Esophagus muscularis mucosa (tissue), 4 donors: ENCODE measurements around the gene DSTN. TPM values are rescaled to one million over a fixed set of nuclear protein-coding genes. Genes with fewer than 3 reads are reported as not detected.

ENCODE experiments used
- DNase-seq: peaks from one replicate; pipeline ENCODE4 v3.0.0-alpha.2; 2017; ENCODE audit errors: extremely low spot score
- H3K27ac ChIP-seq, 4 donors: fragments of 200-600 bp; sonication (generic); replicated peaks in 1 of 4; 1 replicate in 3 of 4; 2 replicates in 1 of 4; pipeline ENCODE4 v1.5.1; 2016 to 2019; ENCODE audit warnings: mild to moderate bottlenecking in 1 of 4
- H3K27me3 ChIP-seq, 4 donors: fragments of 200-600 bp; sonication (generic); one replicate each; pipeline versions ENCODE4 v1.5.1 to v1.6.0; 2016 to 2019
- H3K36me3 ChIP-seq, 4 donors: fragments of 200-600 bp; sonication (generic); one replicate each; pipeline ENCODE4 v1.5.1; 2016 to 2019
- H3K4me1 ChIP-seq, 4 donors: fragments of 200-600 bp; sonication (generic); one replicate each; pipeline ENCODE4 v1.5.1; 2016 to 2019
- H3K4me3 ChIP-seq, 4 donors: fragments of 200-600 bp; sonication (generic); 1 replicate in 2 of 4; 2 replicates in 2 of 4; pipeline ENCODE4 v1.5.1; 2016 to 2019; ENCODE audit warnings: mild to moderate bottlenecking in 4 of 4, moderate library complexity in 1 of 4
- H3K9me3 ChIP-seq, 4 donors: fragments of 200-600 bp; sonication (generic); 1 replicate in 3 of 4; 2 replicates in 1 of 4; pipeline ENCODE4 v1.5.1; 2016 to 2019
- EP300 ChIP-seq: sonication (generic); formaldehyde crosslinking; IDR thresholded peaks from one replicate; pipeline ENCODE4 v1.6.1; 2017; ENCODE audit warnings: antibody characterized with exemption
- POLR2A ChIP-seq: fragments of 450-650 bp; IDR thresholded peaks from one replicate; pipeline ENCODE4 v1.6.1; 2017; ENCODE audit warnings: antibody characterized with exemption, moderate library complexity, mild to moderate bottlenecking, low read depth
- POLR2AphosphoS5 ChIP-seq, 2 donors: sonication (generic); formaldehyde crosslinking; IDR thresholded peaks; one replicate each; pipeline ENCODE4 v1.6.1; 2017; ENCODE audit warnings: antibody characterized with exemption in 2 of 2
- WGBS: methylation state at CpG from one replicate; pipeline ENCODE4 v1.1.5; 2018; 5-methylcytosine and 5-hydroxymethylcytosine counted together
- intact Hi-C: fragments of 100-400 bp; cut with DNase I; formaldehyde crosslinking; loops from one replicate; pipeline ENCODE4 v1.15.1; 2023
- total RNA-seq, 4 donors: library from RNA; depleted of rRNA; stranded (reverse); fragments of >200 nt; gene quantifications; one replicate each; pipeline versions ENCODE4 v1.1.0 to v1.2.1, GENCODE V29; 2016
- TF ChIP-seq, protein P1 (sequence below), 3 experiments: fragments of 200-600 bp in 2 of 3; fragments of 450-650 bp in 1 of 3; sonication (generic) in 2 of 3; IDR thresholded peaks; one replicate each; pipeline ENCODE4 v1.5.1; 2017 to 2019; ENCODE audit warnings: antibody characterized with exemption in 3 of 3, mild to moderate bottlenecking in 2 of 3, moderate library complexity in 1 of 3

DSTN gene
- total RNA-seq, 4 donors from 2014 or later = 2,370 to 3,630 (median 3,339) TPM

DNA sequence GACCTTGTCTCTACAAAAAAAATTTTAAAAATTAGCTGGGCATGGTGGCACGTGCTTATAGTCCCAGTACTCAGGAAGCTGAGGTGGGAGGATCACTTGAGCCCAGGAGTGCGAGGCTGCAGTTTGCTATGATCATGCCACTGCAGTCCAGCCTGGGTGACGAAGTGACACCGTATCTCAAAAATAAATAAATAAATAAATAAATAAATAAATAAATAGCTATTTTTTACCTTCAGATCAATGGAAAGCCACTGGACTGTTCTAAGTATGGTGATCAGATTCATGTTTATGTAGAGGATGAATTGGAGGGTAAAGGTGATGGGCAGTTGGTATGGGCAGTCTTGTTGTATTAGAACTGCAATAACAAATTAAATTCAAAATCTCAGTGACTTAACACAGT, 24.0 kb downstream of the DSTN start:
- peak overlapping the region in 3 of 4 donors; percentile 14 to 20 (median 16) for H3K4me3 ChIP-seq
- peaks cover 0 to 6% (median 1%) of the 10 kb centered on the region in 4 donors for H3K36me3 ChIP-seq
- intact Hi-C loops = no loop called here
- H3K27me3 ChIP-seq = no peaks in the 10 kb centered on the region
- no peak for TF ChIP-seq EP300
- TF ChIP-seq POLR2A = no peak
- H3K9me3 ChIP-seq = no peaks in the 10 kb centered on the region
- H3K27ac ChIP-seq = peak overlapping the region; percentile 78 to 100 (median 82)
- 63% methylated on average over 4 of the region's 4 CpGs for WGBS
- H3K4me1 ChIP-seq = peaks cover 71 to 100% (median 91%) of the 10 kb centered on the region in 4 donors
- no peak for DNase-seq

DNA sequence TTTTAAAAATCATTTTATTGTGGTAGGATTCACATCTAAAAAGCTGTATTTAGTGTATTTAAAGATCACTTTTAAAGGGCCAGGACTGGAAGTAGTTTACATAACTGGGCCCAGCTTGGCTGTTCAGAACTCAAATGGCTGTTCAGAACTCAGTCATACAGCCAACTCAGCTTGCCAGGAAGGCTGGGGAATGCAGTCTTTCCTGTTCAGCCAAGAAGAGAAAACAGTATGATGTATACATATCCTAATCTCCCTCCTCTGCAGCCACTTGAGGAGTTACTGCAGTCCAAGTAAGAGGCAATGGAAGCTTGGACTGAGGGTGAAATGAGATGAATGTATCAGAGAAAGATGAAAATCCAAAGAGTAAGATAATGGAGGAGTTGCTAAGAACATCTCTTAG, 24.6 kb downstream of the DSTN start:
- Histone ChIP-seq H3K27me3 (no peaks in the 10 kb centered on the region), H3K27ac (peak overlapping the region; percentile 78 to 100 (median 82)), H3K9me3 (no peaks in the 10 kb centered on the region), H3K36me3 (peaks cover 0 to 7% (median 5%) of the 10 kb centered on the region in 4 donors), H3K4me3 (peak overlapping the region in 3 of 4 donors; percentile 14 to 20 (median 16)), H3K4me1 (peaks cover 65 to 100% (median 92%) of the 10 kb centered on the region in 4 donors)
- DNase-seq = no peak
- TF ChIP-seq EP300 = no peak
- TF ChIP-seq POLR2AphosphoS5 (IDR thresholded peaks at IDR 0.05) = peak in 1 of 2 donors; percentile 13
- TF ChIP-seq, protein P1, sequence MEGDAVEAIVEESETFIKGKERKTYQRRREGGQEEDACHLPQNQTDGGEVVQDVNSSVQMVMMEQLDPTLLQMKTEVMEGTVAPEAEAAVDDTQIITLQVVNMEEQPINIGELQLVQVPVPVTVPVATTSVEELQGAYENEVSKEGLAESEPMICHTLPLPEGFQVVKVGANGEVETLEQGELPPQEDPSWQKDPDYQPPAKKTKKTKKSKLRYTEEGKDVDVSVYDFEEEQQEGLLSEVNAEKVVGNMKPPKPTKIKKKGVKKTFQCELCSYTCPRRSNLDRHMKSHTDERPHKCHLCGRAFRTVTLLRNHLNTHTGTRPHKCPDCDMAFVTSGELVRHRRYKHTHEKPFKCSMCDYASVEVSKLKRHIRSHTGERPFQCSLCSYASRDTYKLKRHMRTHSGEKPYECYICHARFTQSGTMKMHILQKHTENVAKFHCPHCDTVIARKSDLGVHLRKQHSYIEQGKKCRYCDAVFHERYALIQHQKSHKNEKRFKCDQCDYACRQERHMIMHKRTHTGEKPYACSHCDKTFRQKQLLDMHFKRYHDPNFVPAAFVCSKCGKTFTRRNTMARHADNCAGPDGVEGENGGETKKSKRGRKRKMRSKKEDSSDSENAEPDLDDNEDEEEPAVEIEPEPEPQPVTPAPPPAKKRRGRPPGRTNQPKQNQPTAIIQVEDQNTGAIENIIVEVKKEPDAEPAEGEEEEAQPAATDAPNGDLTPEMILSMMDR (IDR thresholded peaks at IDR 0.05) = no peak
- no peak for TF ChIP-seq POLR2A
- intact Hi-C loops = no loop called here

DNA sequence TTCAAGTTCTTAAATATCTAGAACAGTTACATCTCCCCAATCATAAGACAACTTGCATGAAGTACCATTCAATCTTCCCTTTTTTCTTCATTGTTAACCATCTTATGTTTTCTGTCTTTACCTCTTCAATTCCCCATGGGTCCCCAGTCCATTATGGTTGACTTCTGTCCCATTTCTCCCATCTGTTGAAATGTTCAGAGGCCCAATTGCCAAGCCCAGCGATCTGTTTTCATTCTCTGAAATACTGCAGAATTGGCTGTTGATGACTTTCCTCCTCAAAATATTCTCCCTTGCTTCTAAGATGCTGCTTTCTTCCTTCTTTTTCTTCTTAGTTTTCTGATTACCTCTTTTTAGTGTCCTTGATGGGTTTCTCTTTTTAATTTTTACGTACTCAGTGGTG, 26.0 kb downstream of the DSTN start:
- TF ChIP-seq, protein P1 (IDR thresholded peaks at IDR 0.05) = no peak
- TF ChIP-seq POLR2AphosphoS5 (IDR thresholded peaks at IDR 0.05) = no peak
- TF ChIP-seq EP300 = no peak
- peaks cover under 1 to 9% (median 7%) of the 10 kb centered on the region in 4 donors for H3K36me3 ChIP-seq
- H3K27ac ChIP-seq = peak overlapping the region; percentile 78 to 100 (median 82)
- H3K9me3 ChIP-seq = no peaks in the 10 kb centered on the region
- no peaks in the 10 kb centered on the region for H3K27me3 ChIP-seq
- peak overlapping the region in 2 of 4 donors; percentile 11 to 23 for H3K4me3 ChIP-seq
- WGBS = 56% methylated on average over 2 of the region's 2 CpGs
- H3K4me1 ChIP-seq = peaks cover 61 to 100% (median 93%) of the 10 kb centered on the region in 4 donors
- intact Hi-C loops = no loop called here
- DNase-seq = no peak

DNA sequence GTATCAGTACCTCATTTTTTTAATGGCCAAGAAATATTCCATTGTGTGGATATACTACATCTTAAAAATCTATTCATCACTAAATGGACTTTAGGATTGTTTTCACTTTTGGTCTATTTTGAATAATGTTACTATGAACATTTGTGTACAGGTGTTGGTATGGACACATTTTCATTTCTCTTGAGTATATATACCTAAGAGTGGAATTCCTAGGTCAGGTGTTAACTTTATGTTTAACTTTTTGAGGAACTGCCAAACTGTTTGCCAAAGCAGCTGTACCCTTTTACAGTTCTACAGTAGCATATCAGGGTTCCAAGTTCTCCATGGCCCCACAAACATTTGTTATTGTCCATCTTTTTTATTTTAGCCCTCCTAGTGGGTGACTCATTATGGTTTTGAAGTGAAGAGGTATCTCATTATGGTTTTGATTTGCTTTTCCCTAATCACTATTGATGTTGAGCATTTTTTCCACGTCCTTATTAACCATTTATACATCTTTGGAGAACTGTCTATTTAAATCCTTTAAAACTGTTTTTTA, 28.2 kb downstream of the DSTN start:
- H3K4me3 ChIP-seq = no peak overlapping the region
- 46% methylated on average over 1 of the region's 1 CpG for WGBS
- peak overlapping the region in 3 of 4 donors; percentile 4 to 100 (median 32) for H3K27ac ChIP-seq
- intact Hi-C loops = no loop called here
- TF ChIP-seq POLR2AphosphoS5 (IDR thresholded peaks at IDR 0.05) (no peak), POLR2A (no peak), EP300 (no peak)
- TF ChIP-seq, protein P1 (IDR thresholded peaks at IDR 0.05) = no peak
- H3K9me3 ChIP-seq = no peaks in the 10 kb centered on the region
- no peak for DNase-seq
- peaks cover 58 to 100% (median 97%) of the 10 kb centered on the region in 4 donors for H3K4me1 ChIP-seq
- no peaks in the 10 kb centered on the region for H3K27me3 ChIP-seq
- H3K36me3 ChIP-seq = peaks cover 6 to 32% (median 24%) of the 10 kb centered on the region in 4 donors

DNA sequence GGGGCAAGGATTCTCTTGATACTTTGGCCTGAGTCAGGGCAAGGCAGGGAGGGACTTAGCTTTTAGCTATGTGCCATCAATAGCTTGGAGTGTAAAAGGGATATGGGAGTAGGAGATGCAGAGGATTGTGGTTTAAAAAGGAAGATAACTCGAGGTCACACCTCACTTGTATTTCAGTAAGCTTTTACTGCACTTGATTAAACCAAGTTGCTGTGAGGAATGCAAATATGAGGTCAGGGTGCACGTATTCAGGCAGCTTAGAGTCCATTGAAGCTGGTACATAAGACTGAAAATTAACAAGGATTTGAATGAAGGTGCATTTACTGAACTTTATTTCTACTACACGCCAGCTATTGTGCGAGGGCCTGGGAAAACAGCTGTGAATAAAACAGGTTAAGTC, 32.1 kb downstream of the DSTN start:
- intact Hi-C loops = no loop called here
- no peak for DNase-seq
- H3K4me3 ChIP-seq = no peak overlapping the region
- TF ChIP-seq EP300 = no peak
- TF ChIP-seq, protein P1 (IDR thresholded peaks at IDR 0.05) = no peak
- TF ChIP-seq POLR2AphosphoS5 (IDR thresholded peaks at IDR 0.05) = peak in 1 of 2 donors; percentile 16
- H3K9me3 ChIP-seq = no peaks in the 10 kb centered on the region
- no peaks in the 10 kb centered on the region for H3K27me3 ChIP-seq
- H3K27ac ChIP-seq = peak overlapping the region; percentile 20 to 100 (median 58)
- peaks cover 8 to 70% (median 54%) of the 10 kb centered on the region in 4 donors for H3K36me3 ChIP-seq
- WGBS = 56% methylated on average over 4 of the region's 4 CpGs
- H3K4me1 ChIP-seq = peaks cover 30 to 100% (median 97%) of the 10 kb centered on the region in 4 donors
